H9 (cell line): ENCODE measurements around the gene RNF39. TPM values are rescaled to one million over a fixed set of nuclear protein-coding genes. Genes with fewer than 3 reads are reported as not detected.

ENCODE experiments used
- DNase-seq: peaks from one replicate; pipeline ENCODE4 v3.0.0-alpha.2; 2017
- H2AFZ ChIP-seq: one replicate; pipeline ENCODE4 v1.6.1; 2013; ENCODE audit warnings: mild to moderate bottlenecking, low read length, control low read depth, moderate library complexity
- H2AK5ac ChIP-seq: 2 replicates; pipeline ENCODE4 v1.6.1; 2013; ENCODE audit warnings: low read length, control low read depth, mixed read lengths; ENCODE audit not compliant: insufficient read length
- H2BK120ac ChIP-seq: one replicate; pipeline ENCODE4 v1.6.1; 2013; ENCODE audit warnings: low read depth, mild to moderate bottlenecking, low read length, control low read depth, inconsistent platforms; ENCODE audit not compliant: poor library complexity, severe bottlenecking
- H2BK12ac ChIP-seq: 2 replicates; pipeline ENCODE4 v1.6.1; 2013; ENCODE audit warnings: low read length, control low read depth, mixed read lengths, low read depth; ENCODE audit not compliant: insufficient read length
- H2BK15ac ChIP-seq: 2 replicates; pipeline ENCODE4 v1.6.1; 2013; ENCODE audit warnings: low read depth, low read length, control low read depth
- H2BK20ac ChIP-seq: one replicate; pipeline ENCODE4 v1.6.1; 2013; ENCODE audit warnings: low read depth, mild to moderate bottlenecking, low read length, control low read depth, inconsistent platforms; ENCODE audit not compliant: poor library complexity, severe bottlenecking
- H2BK5ac ChIP-seq: 2 replicates; pipeline ENCODE4 v1.6.1; 2013; ENCODE audit warnings: low read length, control low read depth, mixed read lengths; ENCODE audit not compliant: insufficient read length
- H3K14ac ChIP-seq: 2 replicates; pipeline ENCODE4 v1.6.1; 2013; ENCODE audit warnings: low read length, control low read depth; ENCODE audit not compliant: insufficient read depth
- H3K18ac ChIP-seq: 2 replicates; pipeline ENCODE4 v1.6.1; 2013; ENCODE audit warnings: low read depth, mild to moderate bottlenecking, mixed read lengths, low read length, control low read depth; ENCODE audit not compliant: insufficient read length
- H3K23ac ChIP-seq: 2 replicates; pipeline ENCODE4 v1.6.1; 2013; ENCODE audit warnings: low read length, control low read depth, mixed read lengths, low read depth; ENCODE audit not compliant: insufficient read length
- H3K23me2 ChIP-seq: 2 replicates; pipeline ENCODE4 v1.6.1; 2013; ENCODE audit warnings: low read depth, mild to moderate bottlenecking, mixed read lengths, low read length, control low read depth; ENCODE audit not compliant: insufficient read length, poor library complexity, severe bottlenecking
- H3K27ac ChIP-seq: 2 replicates; pipeline ENCODE4 v1.5.1; 2013; ENCODE audit warnings: low read length, control low read depth, mixed read lengths, low read depth; ENCODE audit not compliant: insufficient read length
- H3K27me3 ChIP-seq: 2 replicates; pipeline ENCODE4 v1.6.1; 2013; ENCODE audit warnings: low read length, control low read depth, inconsistent platforms; ENCODE audit not compliant: insufficient read depth
- H3K4ac ChIP-seq: 2 replicates; pipeline ENCODE4 v1.6.1; 2013; ENCODE audit warnings: low read depth, mild to moderate bottlenecking, control low read depth, inconsistent platforms, low read length, moderate library complexity
- H3K4me1 ChIP-seq: 2 replicates; pipeline ENCODE4 v1.6.1; 2013; ENCODE audit warnings: low read length, control low read depth, inconsistent platforms; ENCODE audit not compliant: insufficient read depth
- H3K4me2 ChIP-seq: 2 replicates; pipeline ENCODE4 v1.6.1; 2013; ENCODE audit warnings: low read length, control low read depth, mixed read lengths; ENCODE audit not compliant: insufficient read length, insufficient read depth
- H3K56ac ChIP-seq: 2 replicates; pipeline ENCODE4 v1.6.1; 2013; ENCODE audit warnings: low read depth, mild to moderate bottlenecking, mixed read lengths, low read length, control low read depth; ENCODE audit not compliant: insufficient read length
- H3K79me1 ChIP-seq: 2 replicates; pipeline ENCODE4 v1.6.1; 2013; ENCODE audit warnings: low read depth, mild to moderate bottlenecking, moderate library complexity, low read length, control low read depth, inconsistent platforms; ENCODE audit not compliant: insufficient read depth, poor library complexity, severe bottlenecking
- H3K79me2 ChIP-seq: 2 replicates; pipeline ENCODE4 v1.6.1; 2013; ENCODE audit warnings: low read length, control low read depth, inconsistent platforms; ENCODE audit not compliant: insufficient read depth
- H3K9ac ChIP-seq: 2 replicates; pipeline ENCODE4 v1.6.1; 2013; ENCODE audit warnings: low read length, control low read depth, mixed read lengths; ENCODE audit not compliant: insufficient read length; ENCODE audit errors: extremely low read depth
- H3K9me3 ChIP-seq: one replicate; pipeline ENCODE4 v1.6.1; 2013; ENCODE audit warnings: low read depth, low read length, inconsistent platforms; ENCODE audit not compliant: control insufficient read depth
- H3T11ph ChIP-seq: one replicate; pipeline ENCODE4 v1.6.1; 2013; ENCODE audit warnings: mild to moderate bottlenecking, low read length, control low read depth, inconsistent platforms
- H4K20me1 ChIP-seq: one replicate; pipeline ENCODE4 v1.6.1; 2013; ENCODE audit not compliant: control insufficient read depth, insufficient read length, insufficient read depth
- H4K5ac ChIP-seq: 2 replicates; pipeline ENCODE4 v1.6.1; 2013; ENCODE audit warnings: low read depth, mild to moderate bottlenecking, mixed read lengths, low read length, control low read depth; ENCODE audit not compliant: insufficient read length
- H4K8ac ChIP-seq: replicated peaks from 2 replicates; pipeline ENCODE4 v1.6.1; 2013; ENCODE audit warnings: low read length, control low read depth, mixed read lengths, low read depth; ENCODE audit not compliant: insufficient read length
- H4K91ac ChIP-seq: 2 replicates; pipeline ENCODE4 v1.6.1; 2013; ENCODE audit warnings: low read depth, mild to moderate bottlenecking, moderate library complexity, mixed read lengths, low read length, control low read depth; ENCODE audit not compliant: insufficient read length
- H3K27ac Mint-ChIP-seq, 3 experiments: 2 replicates in 2 of 3; 3 replicates in 1 of 3; pipeline ENCODE4 v1.8.0; 2020 to 2021; ENCODE audit warnings: mixed read lengths in 3 of 3, mild to moderate bottlenecking in 1 of 3, moderate library complexity in 1 of 3
- H3K27me3 Mint-ChIP-seq: 2 replicates; pipeline ENCODE4 v1.8.0; 2021; ENCODE audit warnings: low read depth, mild to moderate bottlenecking, moderate library complexity, mixed read lengths
- H3K36me3 Mint-ChIP-seq, 3 experiments: 2 replicates in 2 of 3; 3 replicates in 1 of 3; pipeline ENCODE4 v1.8.0; 2020 to 2021; ENCODE audit warnings: low read depth in 3 of 3, mixed read lengths in 3 of 3; ENCODE audit not compliant: insufficient read depth in 1 of 3
- H3K4me1 Mint-ChIP-seq, 2 experiments: 2 replicates each; pipeline ENCODE4 v1.8.0; 2020; ENCODE audit warnings: mixed read lengths in 2 of 2
- H3K4me3 Mint-ChIP-seq, 2 experiments: 2 replicates in 1 of 2; 3 replicates in 1 of 2; pipeline ENCODE4 v1.8.0; 2020 to 2021; ENCODE audit warnings: mild to moderate bottlenecking in 2 of 2, mixed read lengths in 2 of 2, moderate library complexity in 1 of 2
- H3K9me3 Mint-ChIP-seq, 2 experiments: 2 replicates in 1 of 2; 3 replicates in 1 of 2; pipeline ENCODE4 v1.8.0; 2020; ENCODE audit warnings: mild to moderate bottlenecking in 2 of 2, mixed read lengths in 2 of 2, moderate library complexity in 1 of 2
- CTCF ChIP-seq: fragments of 200-600 bp; sonication (generic); conservative IDR thresholded peaks from 3 replicates; pipeline ENCODE4 v1.8.0; 2021; ENCODE audit warnings: antibody characterized with exemption, mild to moderate bottlenecking
- WGBS: extraction: QIAGEN DNeasy Blood & Tissue Kit; methylation state at CpG from one replicate; pipeline ENCODE4 v1.1.7; 2013; ENCODE audit warnings: missing lambda C conversion rate, low lambda C conversion rate, mixed read lengths; ENCODE audit not compliant: insufficient read length; ENCODE audit errors: extremely low coverage; 5-methylcytosine and 5-hydroxymethylcytosine counted together
- total RNA-seq: library from RNA; stranded (reverse); gene quantifications from 2 replicates; pipeline ENCODE4 v1.2.1, GENCODE V29; 2021

Gene RNF39
- total RNA-seq, 1 experiment from 2014 or later, result 0.26 TPM

GRCh38 chr6:30041221-30041620, 34.3 kb downstream of the RNF39 start:
- no peak overlapping the region for H2BK20ac ChIP-seq
- Mint-ChIP-seq H3K27ac (no peak overlapping the region), H3K4me3 (no peak overlapping the region), H3K36me3 (no peaks in the 10 kb centered on the region), H3K4me1 (no peaks in the 10 kb centered on the region), H3K9me3 (no peaks in the 10 kb centered on the region), H3K27me3 (peaks cover 2% of the 10 kb centered on the region; the same call in 1 of the 2 replicates)
- H3K79me1 ChIP-seq, result no peaks in the 10 kb centered on the region
- no peaks in the 10 kb centered on the region for H3K4me1 ChIP-seq
- H4K8ac ChIP-seq, result no peak overlapping the region
- no peak overlapping the region for H2BK12ac ChIP-seq
- H3T11ph ChIP-seq, result no peak overlapping the region
- no peak overlapping the region for H3K18ac ChIP-seq
- H3K9ac ChIP-seq, result no peak overlapping the region
- H3K4ac ChIP-seq, result no peak overlapping the region
- H2BK120ac ChIP-seq, result no peak overlapping the region
- H3K27ac ChIP-seq, result no peak overlapping the region
- H3K23ac ChIP-seq, result no peak overlapping the region
- H4K20me1 ChIP-seq, result no peaks in the 10 kb centered on the region
- no CpG with 5 or more reads among the region's 6 CpGs for WGBS
- H2AK5ac ChIP-seq, result no peak overlapping the region
- no peak overlapping the region for H2BK5ac ChIP-seq
- no peak for DNase-seq
- no peak for TF ChIP-seq CTCF
- H4K5ac ChIP-seq, result no peak overlapping the region
- H3K4me2 ChIP-seq, result no peak overlapping the region
- no peak overlapping the region for H3K56ac ChIP-seq
- H2AFZ ChIP-seq, result no peak overlapping the region
- no peaks in the 10 kb centered on the region for H3K79me2 ChIP-seq
- H3K23me2 ChIP-seq, result no peaks in the 10 kb centered on the region
- H4K91ac ChIP-seq, result no peak overlapping the region
- H3K14ac ChIP-seq, result no peak overlapping the region
- H3K27me3 ChIP-seq, result no peaks in the 10 kb centered on the region
- H2BK15ac ChIP-seq, result no peak overlapping the region; the same call in 1 of the 2 replicates
- H3K9me3 ChIP-seq, result no peaks in the 10 kb centered on the region
